ENCODE results near the gene ADIPOQ.
A peak's percentile ranks its signal among the peaks of the same experiment; 100 is the strongest.
"Not testable (repeated sequence)": the region's sequence is repeated elsewhere in the genome, so short reads cannot be mapped to it uniquely, and the experiment has no call there.

ADIPOQ gene

GRCh38 chr3:186810336-186810996 lies 32.0 kb upstream of the ADIPOQ start:
- FAIRE-seq = no peak
- no peak for TF ChIP-seq CTCF (IDR thresholded peaks at IDR 0.05; ENCODE audit: insufficient read depth, missing control alignments)
- no peak for DNase-seq (ENCODE audit: insufficient read length, low spot score)

- DNase-seq (ENCODE audit: insufficient read length, low spot score); FAIRE-seq: not testable (repeated sequence)
These were observed 31.2 kb upstream of the ADIPOQ start for GRCh38 chr3:186811313-186811712.

- DNase-seq (ENCODE audit: insufficient read length, low spot score) (no peak), FAIRE-seq (no peak)
- no peak for TF ChIP-seq CTCF (IDR thresholded peaks at IDR 0.05; ENCODE audit: insufficient read depth, missing control alignments)
These were observed 28.4 kb upstream of the ADIPOQ start for GRCh38 chr3:186814100-186814499.

DNA sequence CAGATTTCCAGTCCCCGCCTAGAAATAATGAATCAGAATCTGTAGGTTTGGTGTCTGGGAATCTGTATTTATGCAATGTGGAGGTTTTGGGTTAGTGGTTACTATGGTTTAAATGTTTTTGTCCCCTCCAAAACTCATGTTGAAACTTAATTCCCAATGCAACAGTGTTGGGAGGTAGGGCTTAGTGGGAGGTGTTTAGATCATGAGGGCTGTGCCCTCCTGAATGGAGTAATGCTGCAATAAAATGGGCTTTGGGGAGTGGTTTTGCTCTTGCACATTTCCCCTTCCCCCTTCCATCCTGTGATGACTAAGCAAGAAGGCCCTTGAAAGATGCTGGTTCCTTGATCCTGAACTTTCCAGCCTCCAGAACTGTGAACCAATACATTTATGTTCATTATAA lies 27.1 kb upstream of the ADIPOQ start:
- DNase-seq (ENCODE audit: insufficient read length, low spot score) (no peak), FAIRE-seq (no peak)
- no peak for TF ChIP-seq CTCF (IDR thresholded peaks at IDR 0.05; ENCODE audit: insufficient read depth, missing control alignments)

GRCh38 chr3:186818516-186818915 lies 24.0 kb upstream of the ADIPOQ start:
- FAIRE-seq (no peak), DNase-seq (ENCODE audit: insufficient read length, low spot score) (no peak)
- TF ChIP-seq CTCF (IDR thresholded peaks at IDR 0.05; ENCODE audit: insufficient read depth, missing control alignments) = no peak

- FAIRE-seq = no peak
- DNase-seq (ENCODE audit: insufficient read length, low spot score) = no peak
These were observed 23.6 kb upstream of the ADIPOQ start for GRCh38 chr3:186818956-186819355.

GRCh38 chr3:186821429-186822387 lies 20.8 kb upstream of the ADIPOQ start:
- DNase-seq (ENCODE audit: insufficient read length, low spot score) (no peak), FAIRE-seq (no peak)
- TF ChIP-seq CTCF (IDR thresholded peaks at IDR 0.05; ENCODE audit: insufficient read depth, missing control alignments) = peak; percentile 72

More at GRCh38 chr3:186818956-186819355, 23.6 kb upstream of the ADIPOQ start:
- no peak for TF ChIP-seq CTCF (IDR thresholded peaks at IDR 0.05; ENCODE audit: insufficient read depth, missing control alignments)

DNA sequence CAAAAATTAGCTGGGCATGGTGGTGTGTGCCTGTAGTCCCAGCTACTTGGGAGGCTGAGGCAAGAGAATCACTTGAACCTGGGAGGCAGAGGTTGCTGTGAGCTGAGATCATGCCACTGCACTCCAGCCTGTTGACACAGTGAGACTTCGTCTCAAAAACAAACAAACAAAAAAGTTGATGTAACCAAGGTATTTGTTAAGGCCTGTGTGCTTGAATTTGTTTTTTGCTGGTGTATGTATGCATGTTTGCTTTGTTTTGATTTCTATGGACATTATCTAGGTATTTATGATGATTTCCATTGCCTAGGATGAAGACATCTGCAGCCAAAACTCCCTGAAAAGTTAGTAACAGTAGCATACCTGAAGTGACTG lies 20.1 kb upstream of the ADIPOQ start:
- not testable (repeated sequence) for DNase-seq (ENCODE audit: insufficient read length, low spot score); FAIRE-seq
